Stimulated activated CD4-positive, alpha-beta T cell treated with anti-CD3 and anti-CD28 coated beads, TNF-alpha, amount 100 ng/mL, for 1 hour (primary cell): ENCODE measurements around the gene MRPS12.
"Not testable (repeated sequence)": the region's sequence is repeated elsewhere in the genome, so short reads cannot be mapped to it uniquely, and the experiment has no call there.

Experiments
- DNase-seq, 3 donors: peaks; one replicate each; pipeline ENCODE4 v3.0.0-alpha.2; 2020; ENCODE audit warnings: low read depth in 3 of 3, low spot score in 1 of 3

MRPS12 gene

GRCh38 chr19:38930776-38931520 lies at the start of gene MRPS12:
Gene MRPS12, plus strand, starts transcription at chr19:38930944. Its CDS starts 351 bp downstream, at chr19:38931295.
- peak; percentile 94 to 95 (median 95) for DNase-seq

DNA sequence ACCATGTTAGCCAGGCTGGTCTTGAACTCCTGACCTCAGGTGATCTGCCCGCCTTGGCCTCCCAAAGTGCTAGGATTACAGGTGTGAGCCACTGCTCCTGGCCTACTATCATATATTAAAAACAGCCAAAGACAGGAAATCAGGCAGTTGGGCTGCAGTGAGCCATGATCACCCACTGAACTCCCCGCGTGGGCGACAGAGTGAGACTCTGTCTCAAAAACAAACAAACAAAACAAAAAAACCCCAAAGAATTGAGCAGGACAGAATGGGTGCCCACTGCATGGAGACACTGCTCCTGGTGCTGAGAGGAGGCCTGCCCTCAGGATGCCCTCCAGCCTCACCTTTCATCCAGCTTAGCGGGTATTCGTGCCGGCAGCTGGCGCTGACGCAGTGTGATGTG lies 47.5 kb upstream of the MRPS12 start:
- DNase-seq = no peak

- DNase-seq = not testable (repeated sequence)
Measured at GRCh38 chr19:38884691-38885090, 46.1 kb upstream of the MRPS12 start.

- no peak for DNase-seq
Measured at GRCh38 chr19:38888876-38889275, 41.9 kb upstream of the MRPS12 start.

DNA sequence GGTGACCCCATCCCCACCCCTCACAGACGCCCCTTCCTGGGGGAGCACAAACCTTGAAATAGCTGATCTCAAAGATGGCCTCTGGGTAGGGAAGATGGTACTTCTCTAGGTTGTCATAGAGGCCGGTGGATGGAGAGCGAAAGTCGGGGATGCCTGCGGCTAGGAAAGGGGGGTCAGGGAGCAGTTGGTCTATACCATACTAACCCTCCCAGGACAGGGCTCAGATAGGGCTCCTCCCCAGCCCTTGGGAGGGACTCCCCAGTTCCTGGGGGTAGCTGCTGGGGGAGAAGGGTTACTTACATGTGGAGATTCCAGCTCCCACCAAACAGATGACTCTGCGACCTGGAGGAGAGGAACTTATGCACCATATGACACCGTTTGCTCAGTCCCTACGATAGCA lies 40.9 kb upstream of the MRPS12 start:
- DNase-seq = no peak

DNA sequence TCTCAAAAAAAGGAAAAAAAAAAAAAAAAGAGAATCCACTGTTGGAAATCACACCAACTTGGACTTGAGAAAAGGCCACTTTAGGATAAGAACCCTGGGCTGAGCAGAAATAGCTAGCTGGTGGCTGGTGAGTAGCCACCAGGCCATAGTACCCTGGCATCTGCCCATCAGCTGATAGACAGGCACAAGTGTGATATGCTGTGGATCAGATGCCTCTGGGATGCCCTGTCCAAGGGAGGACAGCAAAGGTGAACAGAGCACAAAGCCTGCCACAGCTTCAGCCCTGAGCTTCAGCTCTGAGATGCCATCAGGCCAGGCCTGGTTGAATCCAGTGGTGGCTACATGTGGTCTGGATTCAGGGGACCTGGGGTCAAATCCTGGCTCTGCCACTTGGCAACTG lies 40.1 kb upstream of the MRPS12 start:
- no peak for DNase-seq

- no peak for DNase-seq
Measured at GRCh38 chr19:38891771-38892170, 39.0 kb upstream of the MRPS12 start.

GRCh38 chr19:38892841-38893240 lies 37.9 kb upstream of the MRPS12 start:
- DNase-seq = no peak

DNA sequence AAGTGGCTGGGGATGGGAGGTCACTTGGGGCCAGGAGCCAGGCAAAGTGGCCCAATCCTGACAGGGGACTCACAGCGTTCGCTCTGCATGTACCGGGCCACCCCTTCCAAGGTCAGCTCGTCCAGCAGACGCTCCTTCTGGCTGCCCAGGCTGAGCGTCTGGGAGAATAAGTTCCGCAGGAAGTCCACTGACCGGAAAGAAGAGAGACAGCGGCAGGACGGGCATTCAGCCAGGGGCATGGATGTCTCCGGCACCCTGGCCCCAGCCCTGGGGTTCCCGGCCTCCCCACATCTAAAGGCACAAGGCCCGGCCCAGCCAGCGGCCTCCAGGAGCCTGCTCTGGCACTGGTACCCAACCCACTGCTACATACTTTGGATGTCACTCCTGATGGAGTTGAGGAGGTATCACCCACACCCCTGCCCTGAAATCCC lies 37.4 kb upstream of the MRPS12 start:
- no peak for DNase-seq

- no peak for DNase-seq
Measured at GRCh38 chr19:38894968-38895367, 35.8 kb upstream of the MRPS12 start.

DNA sequence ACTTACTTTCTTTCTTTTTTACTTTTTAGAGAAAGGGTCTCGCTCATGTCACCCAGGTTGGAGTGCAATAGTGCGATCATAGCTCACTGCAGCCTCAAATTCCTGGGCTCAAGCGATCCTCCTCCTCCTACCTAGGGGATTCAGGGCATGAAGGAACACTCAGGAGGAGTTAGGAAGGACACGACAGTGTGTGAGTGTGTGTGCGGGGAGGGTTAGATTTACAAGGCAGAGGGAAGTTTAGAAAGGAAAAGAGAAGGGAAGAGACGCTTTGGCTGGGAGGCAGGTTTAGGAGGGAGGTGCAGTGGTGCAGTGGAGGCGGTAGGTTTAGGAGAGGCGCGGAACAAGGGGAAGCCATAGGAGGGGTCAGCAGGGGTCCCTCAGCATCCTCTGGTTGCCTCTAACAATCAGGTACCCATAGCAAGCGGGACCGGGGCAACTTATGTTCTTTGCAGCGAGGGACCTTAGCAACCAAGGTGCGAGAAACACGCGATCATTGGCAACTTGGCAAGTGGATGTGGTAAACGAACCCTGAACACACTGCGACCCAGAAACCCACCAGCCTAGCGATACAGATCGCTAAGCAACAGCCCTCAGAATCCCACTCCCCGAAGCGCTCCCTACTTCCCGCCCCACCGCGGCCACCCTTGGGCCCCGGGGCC lies 31.8 kb upstream of the MRPS12 start:
- no peak for DNase-seq

GRCh38 chr19:38899447-38900201 lies 31.1 kb upstream of the MRPS12 start, which contains the start of the genes NFKBIB and SIRT2:
Gene NFKBIB, plus strand, starts transcription at chr19:38899969. Its CDS starts 64 bp downstream, at chr19:38900033.
Gene SIRT2, minus strand, starts transcription at chr19:38899618. Its CDS starts 97 bp downstream, at chr19:38899521.
- DNase-seq = peak; percentile 89 to 97 (median 97)

DNA sequence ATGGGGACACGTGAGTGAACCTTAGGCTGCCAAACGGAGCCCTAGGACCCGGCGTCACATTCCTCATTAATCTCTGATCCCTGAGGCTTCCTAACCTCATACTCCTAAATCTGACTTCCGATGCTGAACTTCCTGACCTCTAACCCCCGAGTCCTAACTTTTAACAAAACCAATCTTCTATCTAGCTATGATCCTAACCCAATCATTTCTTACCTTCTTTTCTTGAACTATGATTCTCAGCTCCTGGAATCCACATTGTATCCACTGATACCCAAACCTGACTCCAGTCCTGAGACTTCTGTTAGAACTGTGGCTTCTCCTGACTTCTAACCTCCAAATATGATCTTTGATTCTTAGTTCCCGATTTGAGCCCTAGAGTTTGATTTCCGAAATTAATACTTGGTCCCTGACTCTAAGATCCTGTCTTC lies 30.5 kb upstream of the MRPS12 start:
- no peak for DNase-seq

GRCh38 chr19:38900743-38901190 lies 30.0 kb upstream of the MRPS12 start:
- no peak for DNase-seq

DNA sequence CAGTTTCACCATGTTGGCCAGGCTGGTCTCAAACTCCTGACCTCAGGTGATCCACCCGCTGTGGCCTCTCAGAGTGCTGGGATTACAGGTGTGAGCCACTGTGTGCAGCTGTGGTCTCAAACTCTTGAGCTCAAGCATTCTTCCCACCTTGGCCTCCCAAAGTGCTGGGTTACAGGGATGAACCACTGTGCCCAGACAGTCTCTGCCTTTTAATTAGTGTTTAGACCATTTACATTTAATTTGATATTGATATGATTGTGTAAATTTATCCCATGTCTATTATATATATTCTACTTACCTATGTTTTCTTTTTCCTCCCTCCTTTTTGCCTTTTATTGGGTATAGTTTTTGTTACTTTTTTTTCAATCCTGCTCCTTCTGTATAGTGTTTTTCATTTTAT lies 29.1 kb upstream of the MRPS12 start:
- DNase-seq = no peak

DNA sequence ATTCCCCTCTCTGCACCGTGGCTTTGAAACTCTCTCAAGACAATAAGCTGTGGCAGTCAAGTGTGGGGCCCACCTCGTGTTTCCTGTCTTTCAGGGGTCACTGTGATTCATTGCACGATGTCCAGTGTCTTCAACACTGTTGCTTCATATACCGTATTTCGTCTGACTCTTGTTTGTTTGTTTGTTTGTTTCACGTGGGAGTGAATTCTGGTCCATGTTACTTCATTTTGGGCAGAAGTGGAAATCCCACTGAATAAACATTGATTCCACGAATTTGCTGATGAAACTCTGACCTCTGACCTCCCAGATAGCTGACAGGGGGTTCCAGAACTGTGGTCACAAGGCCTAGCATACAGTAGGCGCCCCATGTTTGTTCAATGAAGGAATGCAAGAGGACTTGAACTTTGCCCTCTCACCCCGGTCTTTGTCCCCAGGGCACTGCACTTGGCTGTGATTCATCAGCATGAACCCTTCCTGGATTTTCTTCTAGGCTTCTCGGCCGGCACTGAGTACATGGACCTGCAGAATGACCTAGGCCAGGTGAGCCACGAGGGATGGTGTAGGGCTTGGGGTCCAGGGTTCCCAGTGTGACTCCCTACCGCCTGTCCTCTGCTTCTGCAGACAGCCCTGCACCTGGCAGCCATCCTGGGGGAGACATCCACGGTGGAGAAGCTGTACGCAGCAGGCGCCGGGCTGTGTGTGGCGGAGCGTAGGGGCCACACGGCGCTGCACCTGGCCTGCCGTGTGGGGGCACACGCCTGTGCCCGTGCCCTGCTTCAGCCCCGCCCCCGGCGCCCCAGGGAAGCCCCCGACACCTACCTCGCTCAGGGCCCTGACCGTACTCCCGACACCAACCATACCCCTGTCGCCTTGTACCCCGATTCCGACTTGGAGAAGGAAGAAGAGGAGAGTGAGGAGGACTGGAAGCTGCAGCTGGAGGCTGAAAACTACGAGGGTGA lies 25.9 kb upstream of the MRPS12 start:
- DNase-seq = no peak

DNA sequence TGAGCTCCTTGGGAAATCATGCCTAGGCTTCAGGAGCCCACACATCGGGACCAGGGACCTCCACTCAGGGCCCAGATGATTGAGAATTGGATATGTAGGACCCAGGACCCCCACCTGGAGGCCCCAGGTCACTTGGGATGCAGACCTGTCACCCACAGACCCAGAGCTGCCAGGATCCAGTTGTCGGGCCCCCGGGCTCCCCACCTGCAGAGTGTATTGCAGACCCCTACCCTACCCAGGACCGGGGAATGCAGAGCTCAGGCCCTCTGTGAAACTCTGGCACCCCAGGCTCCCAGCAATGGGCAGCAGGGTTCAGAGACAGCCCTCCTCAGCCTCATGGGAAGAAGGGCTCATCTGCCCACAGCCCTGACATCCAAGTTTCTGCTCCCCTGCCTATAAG lies 25.1 kb upstream of the MRPS12 start:
- DNase-seq = no peak

DNA sequence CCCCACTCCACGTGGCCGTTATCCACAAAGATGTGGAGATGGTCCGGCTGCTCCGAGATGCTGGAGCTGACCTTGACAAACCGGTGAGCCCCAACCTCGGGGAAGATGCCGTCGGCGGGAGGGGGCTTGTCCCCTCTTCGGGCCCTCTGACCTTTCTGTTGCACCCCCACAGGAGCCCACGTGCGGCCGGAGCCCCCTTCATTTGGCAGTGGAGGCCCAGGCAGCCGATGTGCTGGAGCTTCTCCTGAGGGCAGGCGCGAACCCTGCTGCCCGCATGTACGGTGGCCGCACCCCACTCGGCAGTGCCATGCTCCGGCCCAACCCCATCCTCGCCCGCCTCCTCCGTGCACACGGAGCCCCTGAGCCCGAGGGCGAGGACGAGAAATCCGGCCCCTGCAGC lies 23.5 kb upstream of the MRPS12 start:
- DNase-seq = no peak

DNA sequence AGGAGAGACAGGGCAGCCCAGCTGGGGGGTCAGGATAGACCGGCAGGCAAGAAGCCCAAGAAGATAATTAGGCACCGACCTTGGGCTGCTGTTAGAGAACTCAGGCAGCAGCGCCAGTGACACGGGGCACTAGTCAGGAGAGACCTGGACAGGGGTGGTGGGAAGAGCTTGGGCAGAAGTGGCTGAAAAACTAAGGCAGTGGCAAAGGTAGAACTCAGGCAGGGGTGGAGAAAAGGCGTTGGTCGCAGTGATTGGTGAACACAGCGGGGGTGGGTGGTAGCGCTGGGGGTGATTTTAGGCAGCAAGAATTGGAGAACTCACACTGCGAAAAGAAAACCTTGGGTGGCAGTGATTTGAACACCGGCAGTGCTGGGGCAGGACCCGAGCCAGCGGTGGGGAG lies 23.1 kb upstream of the MRPS12 start:
- no peak for DNase-seq

DNA sequence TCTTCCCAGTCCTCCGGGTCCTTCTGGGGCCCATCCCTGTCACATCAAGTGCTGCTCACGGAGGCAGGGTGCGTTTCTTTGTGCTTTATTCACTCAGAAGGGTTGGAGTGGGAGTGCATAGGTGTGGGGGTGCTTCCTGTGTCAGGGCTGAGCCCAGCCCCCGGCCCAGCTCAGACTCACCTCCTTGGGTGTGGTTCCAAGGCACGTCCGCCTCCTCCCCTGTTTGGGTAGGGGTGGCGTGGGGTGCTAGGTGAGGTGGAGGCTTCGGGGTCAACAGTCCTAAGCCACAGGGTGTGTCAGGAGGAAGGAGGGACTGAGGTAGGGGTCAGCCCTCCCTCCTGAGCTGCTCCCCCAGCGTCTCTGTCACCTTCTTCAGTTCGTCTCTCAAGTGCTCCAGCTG lies 21.8 kb upstream of the MRPS12 start:
- DNase-seq = no peak

DNA sequence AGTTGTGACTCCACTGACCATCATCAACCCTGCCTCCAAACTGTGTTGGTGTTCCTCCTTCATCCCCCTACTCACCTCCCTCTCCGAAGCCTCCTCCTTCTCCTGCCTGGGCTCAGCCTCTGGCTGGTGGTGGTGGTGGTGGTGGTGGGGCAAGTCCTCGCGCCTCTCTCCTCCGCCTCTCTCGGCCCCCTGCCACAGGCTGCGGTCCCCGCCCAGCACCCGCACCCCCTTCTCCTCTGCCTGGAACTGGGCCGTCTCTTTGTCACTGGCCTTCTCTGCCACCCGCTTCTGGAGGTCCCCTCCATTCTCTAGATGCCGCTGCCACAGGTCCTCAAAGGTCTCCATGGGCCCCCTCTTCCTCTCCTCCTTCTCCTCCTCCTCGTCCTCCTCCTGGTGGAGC lies 20.3 kb upstream of the MRPS12 start:
- no peak for DNase-seq
